Skin epidermis (tissue), 12 donors: ENCODE data around the gene NXPH4.

Experiments
- H3K27ac ChIP-seq, 21 experiments: fragments of 200-600 bp; sonication (generic) in 11 of 21; one replicate each; pipeline ENCODE4 v1.5.0; 2020; ENCODE audit warnings: mild to moderate bottlenecking in 3 of 21, inconsistent platforms in 2 of 21, moderate library complexity in 2 of 21
- H3K4me3 ChIP-seq, 7 experiments: fragments of 200-600 bp; sonication (generic) in 2 of 7; one replicate each; pipeline ENCODE4 v1.5.0; 2020; ENCODE audit warnings: inconsistent platforms in 2 of 7, mild to moderate bottlenecking in 2 of 7, moderate library complexity in 1 of 7

NXPH4 gene

GRCh38 chr12:57200497-57200896 is 16.1 kb upstream of the NXPH4 start:
- no peak overlapping the region for H3K27ac ChIP-seq
- no peak overlapping the region for H3K4me3 ChIP-seq

GRCh38 chr12:57201219-57201618 is 15.4 kb upstream of the NXPH4 start:
- no peak overlapping the region for H3K4me3 ChIP-seq
- H3K27ac ChIP-seq: no peak overlapping the region

- Histone ChIP-seq H3K4me3 (no peak overlapping the region), H3K27ac (no peak overlapping the region)
Observed at GRCh38 chr12:57201631-57202030, 15.0 kb upstream of the NXPH4 start.

- no peak overlapping the region for H3K27ac ChIP-seq
- no peak overlapping the region for H3K4me3 ChIP-seq
Observed at GRCh38 chr12:57202321-57202720, 14.3 kb upstream of the NXPH4 start.

GRCh38 chr12:57203201-57203600 is 13.4 kb upstream of the NXPH4 start:
- no peak overlapping the region for H3K27ac ChIP-seq

GRCh38 chr12:57203791-57204190 is 12.8 kb upstream of the NXPH4 start:
- no peak overlapping the region for H3K4me3 ChIP-seq
- no peak overlapping the region for H3K27ac ChIP-seq

More at GRCh38 chr12:57203201-57203600, 13.4 kb upstream of the NXPH4 start:
- H3K4me3 ChIP-seq: no peak overlapping the region

- H3K27ac ChIP-seq: no peak overlapping the region
- no peak overlapping the region for H3K4me3 ChIP-seq
Observed at GRCh38 chr12:57204454-57204853, 12.1 kb upstream of the NXPH4 start.

- Histone ChIP-seq H3K27ac (no peak overlapping the region), H3K4me3 (no peak overlapping the region)
Observed at GRCh38 chr12:57205186-57205585, 11.4 kb upstream of the NXPH4 start.

- Histone ChIP-seq H3K4me3 (no peak overlapping the region), H3K27ac (no peak overlapping the region)
Observed at GRCh38 chr12:57205931-57206330, 10.7 kb upstream of the NXPH4 start.

- H3K27ac ChIP-seq: no peak overlapping the region
Observed at GRCh38 chr12:57207731-57208630, 8.6 kb upstream of the NXPH4 start.

GRCh38 chr12:57208631-57209282 is 7.8 kb upstream of the NXPH4 start:
- Histone ChIP-seq H3K27ac (no peak overlapping the region), H3K4me3 (no peak overlapping the region)

More at GRCh38 chr12:57207731-57208630, 8.6 kb upstream of the NXPH4 start:
- H3K4me3 ChIP-seq: no peak overlapping the region

- Histone ChIP-seq H3K4me3 (no peak overlapping the region), H3K27ac (no peak overlapping the region)
Observed at GRCh38 chr12:57209916-57210315, 6.7 kb upstream of the NXPH4 start.

- no peak overlapping the region for H3K27ac ChIP-seq
- no peak overlapping the region for H3K4me3 ChIP-seq
Observed at GRCh38 chr12:57210461-57210860, 6.1 kb upstream of the NXPH4 start.

- Histone ChIP-seq H3K27ac (no peak overlapping the region), H3K4me3 (no peak overlapping the region)
Observed at GRCh38 chr12:57210926-57211692, 5.5 kb upstream of the NXPH4 start.

- Histone ChIP-seq H3K4me3 (no peak overlapping the region), H3K27ac (no peak overlapping the region)
Observed at GRCh38 chr12:57211791-57212700, 4.5 kb upstream of the NXPH4 start.

GRCh38 chr12:57212701-57213057 is 3.9 kb upstream of the NXPH4 start:
- Histone ChIP-seq H3K27ac (no peak overlapping the region), H3K4me3 (no peak overlapping the region)

- Histone ChIP-seq H3K4me3 (no peak overlapping the region), H3K27ac (no peak overlapping the region)
Observed at GRCh38 chr12:57213058-57213715, 3.4 kb upstream of the NXPH4 start.

- Histone ChIP-seq H3K27ac (peak overlapping the region in 1 of 21 experiments; percentile 24), H3K4me3 (no peak overlapping the region)
Observed at GRCh38 chr12:57213763-57214397, 2.7 kb upstream of the NXPH4 start.
